ENCODE data around the gene MTX2.

GRCh38 chr2:176364273-176364977, 95.2 kb downstream of the MTX2 start:
- TF ChIP-seq CTCF (IDR thresholded peaks at IDR 0.05; ENCODE audit: low read depth, low read length) = no peak
- no peak for TF ChIP-seq POLR2A (IDR thresholded peaks at IDR 0.05; ENCODE audit: extremely low read depth, insufficient read length)
- no peak for TF ChIP-seq MAX (IDR thresholded peaks at IDR 0.05; ENCODE audit: low read depth, low read length)
